Measurements from ENCODE around the gene SYVN1.

DNA sequence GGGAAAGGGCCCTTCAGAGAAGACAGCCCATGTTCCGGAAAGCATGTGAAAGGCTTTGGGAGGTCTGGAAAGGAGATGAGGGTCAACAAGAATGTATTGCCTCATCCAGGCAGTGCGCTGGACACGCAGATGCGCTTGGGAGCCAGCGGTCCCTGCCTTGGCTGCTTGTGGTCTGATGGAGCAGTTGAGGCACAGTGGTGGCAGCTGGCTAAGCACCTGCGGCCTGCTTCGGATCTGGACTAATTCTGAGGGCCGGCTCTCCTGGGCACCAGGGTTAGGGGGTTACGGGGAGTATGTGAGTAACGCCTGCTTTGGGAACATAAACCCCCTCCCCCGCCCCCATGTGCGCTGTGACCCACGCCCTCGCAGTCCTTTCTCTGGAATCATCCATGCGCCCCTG lies 27.2 kb downstream of the SYVN1 start:
- TF ChIP-seq CTCF (IDR thresholded peaks at IDR 0.05) (no peak), POLR2A (IDR thresholded peaks at IDR 0.05) (no peak)
